Skin of body (tissue), 2 donors: ENCODE data around the gene TMIGD1. TPM values are rescaled to one million over a fixed set of nuclear protein-coding genes. Genes with fewer than 3 reads are reported as not detected.

Experiments used
- DNase-seq: peaks from one replicate; lab custom pipeline; 2025; lab: John Stamatoyannopoulos, UW
- total RNA-seq: library from RNA; depleted of rRNA; stranded (reverse); fragments of >200 nt; gene quantifications from one replicate; pipeline ENCODE4 v1.2.3, GENCODE V29; 2014

Gene TMIGD1
- total RNA-seq, 1 donor from 2014 or later: not detected

DNA sequence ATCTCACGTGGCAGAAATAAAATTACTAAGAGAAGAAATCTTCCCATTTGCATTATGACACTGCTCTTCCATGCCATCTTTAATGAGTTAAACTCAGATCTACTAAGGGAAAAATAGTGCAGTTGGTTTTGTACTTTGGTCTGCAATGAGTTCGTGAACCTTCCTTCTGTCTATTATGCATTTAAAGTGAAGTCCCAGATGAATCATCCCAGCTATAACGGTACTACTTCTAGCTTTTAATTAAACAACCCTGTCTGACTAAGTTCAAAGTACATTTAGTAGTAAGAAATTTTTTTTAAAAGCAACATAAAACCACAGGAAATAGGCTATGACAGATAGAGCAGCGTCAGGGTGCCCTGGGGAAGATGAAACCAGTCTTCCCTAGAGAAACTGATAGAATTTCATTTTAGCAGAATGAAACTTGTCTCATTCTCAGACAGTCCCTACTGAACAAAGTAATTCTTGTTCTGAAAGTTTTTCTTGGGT is 1.8 kb downstream of the TMIGD1 start:
- no peak for DNase-seq

DNA sequence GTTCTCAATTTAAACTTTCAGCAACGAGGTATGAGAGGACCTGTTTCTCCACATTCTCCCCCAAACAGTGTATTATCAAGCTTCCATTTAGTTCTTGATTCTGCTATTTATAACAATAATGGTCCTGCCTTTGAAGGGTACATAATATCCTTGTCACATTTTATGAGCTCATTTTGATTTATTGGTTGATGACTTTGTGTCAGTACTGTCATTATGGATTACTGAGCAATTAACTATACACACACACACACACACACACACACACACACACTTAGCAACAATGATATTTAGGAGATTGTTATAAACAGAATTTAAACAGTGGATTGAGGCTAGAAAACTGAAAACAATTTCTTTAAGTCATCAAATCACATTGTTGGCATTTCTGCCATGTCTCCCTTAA is 7.0 kb downstream of the TMIGD1 start:
- DNase-seq: no peak

GRCh38 chr17:30324723-30325122 is 9.1 kb downstream of the TMIGD1 start:
- no peak for DNase-seq

DNA sequence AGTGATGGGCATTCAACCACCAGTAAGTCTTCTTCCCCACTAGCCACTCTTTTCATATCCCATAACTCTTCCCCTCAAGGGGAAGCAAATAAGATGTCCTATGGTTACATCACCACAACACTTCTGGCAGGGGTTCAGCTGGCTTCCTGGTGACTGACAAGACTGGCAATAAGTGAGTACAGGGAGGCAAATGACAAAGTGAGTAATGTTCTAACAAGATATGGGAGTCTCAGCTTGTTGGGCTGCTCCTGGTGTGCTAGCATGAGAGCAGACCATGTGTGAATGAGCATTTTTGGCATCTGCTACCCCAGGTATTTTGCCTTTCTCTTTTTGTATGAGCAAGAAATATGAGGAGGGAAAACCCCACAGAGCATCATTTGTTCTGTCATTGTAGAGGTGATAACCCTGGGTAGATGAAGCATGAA is 9.9 kb downstream of the TMIGD1 start:
- no peak for DNase-seq

DNA sequence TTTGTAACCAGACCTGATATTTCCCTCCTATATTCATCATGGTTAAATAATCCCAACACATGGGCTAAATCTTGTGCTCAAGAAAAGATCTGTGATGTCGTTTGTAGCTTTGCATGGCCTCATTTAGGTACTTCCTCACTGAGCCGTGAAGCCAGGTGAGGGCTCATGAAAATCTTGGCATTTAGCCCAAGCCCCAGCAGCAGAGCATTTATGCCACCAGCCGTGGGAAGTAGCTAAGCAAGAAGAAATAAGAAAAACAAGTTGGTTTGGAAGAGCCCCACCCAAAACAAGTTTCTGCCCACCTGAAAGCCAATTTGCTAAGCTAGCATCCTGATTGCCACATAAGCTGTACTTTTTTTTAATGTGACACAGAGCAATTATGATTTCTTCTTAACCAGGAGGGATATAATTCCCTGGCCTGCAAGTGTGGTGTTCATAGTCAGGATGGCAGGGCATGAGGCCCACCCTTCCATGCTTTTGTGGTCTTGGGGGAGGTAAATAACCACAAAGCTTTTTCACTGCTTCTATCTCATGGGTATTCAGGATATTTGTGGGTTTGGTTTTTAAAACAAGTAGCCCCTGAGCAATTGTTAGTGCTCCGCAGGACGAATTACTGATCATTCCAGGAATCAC is 10.5 kb downstream of the TMIGD1 start:
- no peak for DNase-seq

GRCh38 chr17:30321314-30321713 is 12.5 kb downstream of the TMIGD1 start:
- DNase-seq: no peak

DNA sequence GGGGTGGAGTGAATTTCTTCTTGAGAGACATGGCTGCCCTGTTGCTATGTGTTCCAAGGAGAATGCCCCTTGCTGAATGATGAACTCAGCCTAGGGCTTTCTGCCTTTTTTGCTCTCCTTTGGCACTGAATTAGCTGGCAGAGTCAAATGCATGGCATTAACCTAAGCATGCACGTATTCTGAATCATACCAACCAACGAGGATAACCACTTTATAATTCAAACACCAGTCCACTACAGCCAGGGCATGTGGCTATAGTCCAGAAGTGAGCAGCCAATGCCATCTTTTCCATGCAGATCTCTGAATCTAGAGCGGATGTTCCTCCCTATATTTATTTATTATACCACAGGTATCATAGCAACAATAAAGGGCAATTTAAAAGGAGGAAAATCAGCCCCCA is 15.7 kb downstream of the TMIGD1 start:
- no peak for DNase-seq

- no peak for DNase-seq
Measured at GRCh38 chr17:30316736-30317135, 17.1 kb downstream of the TMIGD1 start.

DNA sequence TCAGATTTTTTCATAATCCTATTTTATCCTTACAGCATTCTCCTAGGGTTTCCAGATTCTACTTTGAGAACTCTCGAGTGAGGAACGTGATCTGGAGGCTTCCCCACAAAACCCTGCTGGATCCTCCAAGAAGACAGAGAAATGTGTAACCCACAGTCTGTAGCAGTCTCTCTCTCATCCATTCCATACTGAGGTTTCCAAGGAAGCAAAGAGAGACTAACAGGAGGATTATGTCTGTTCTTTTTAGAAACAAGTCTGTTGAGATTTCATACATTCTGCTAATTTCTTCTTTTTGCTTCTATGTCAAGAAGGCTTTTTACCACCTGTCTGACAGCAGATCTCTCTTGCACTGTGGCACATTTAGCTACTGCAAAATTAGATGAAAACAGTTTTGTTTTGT is 18.8 kb downstream of the TMIGD1 start:
- DNase-seq: no peak

- DNase-seq: no peak
Measured at GRCh38 chr17:30314474-30314873, 19.4 kb downstream of the TMIGD1 start.

DNA sequence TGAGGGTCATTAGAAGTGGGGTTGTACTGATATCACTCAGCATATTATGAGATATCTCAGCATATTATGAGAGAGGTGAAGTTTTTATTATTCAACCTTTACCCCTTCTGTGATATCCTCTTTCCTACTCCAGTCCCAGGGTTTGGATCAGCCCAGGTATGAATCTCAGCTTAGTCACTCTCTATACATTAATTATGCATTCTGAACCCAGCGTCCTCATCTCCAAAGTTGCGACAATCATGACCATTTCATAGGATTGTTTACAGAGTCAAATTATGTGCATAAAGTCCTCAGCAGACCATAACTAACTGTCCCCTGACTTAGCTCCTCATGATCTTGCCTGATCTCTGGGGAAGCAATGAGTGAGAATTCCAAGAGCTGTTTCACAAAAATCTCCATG is 21.6 kb downstream of the TMIGD1 start:
- DNase-seq: no peak

DNA sequence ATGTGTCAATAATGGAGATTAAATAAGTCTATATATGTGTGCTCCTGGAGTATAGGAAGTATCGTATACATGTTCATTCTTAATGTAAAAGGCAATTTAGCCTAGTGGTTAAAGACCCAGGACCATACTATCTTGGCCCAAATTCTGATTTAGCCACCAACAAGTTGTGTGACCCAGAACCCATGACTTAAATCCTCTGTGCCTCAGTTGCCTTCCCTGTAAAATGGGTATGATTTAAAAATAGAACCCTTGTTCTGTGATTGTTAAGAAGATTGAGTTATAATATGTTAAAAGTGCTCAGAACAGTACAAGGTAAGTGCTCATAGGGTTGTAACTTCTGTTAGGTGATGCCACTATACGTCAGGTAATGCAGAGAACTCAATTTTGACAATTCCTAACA is 23.3 kb downstream of the TMIGD1 start:
- no peak for DNase-seq

DNA sequence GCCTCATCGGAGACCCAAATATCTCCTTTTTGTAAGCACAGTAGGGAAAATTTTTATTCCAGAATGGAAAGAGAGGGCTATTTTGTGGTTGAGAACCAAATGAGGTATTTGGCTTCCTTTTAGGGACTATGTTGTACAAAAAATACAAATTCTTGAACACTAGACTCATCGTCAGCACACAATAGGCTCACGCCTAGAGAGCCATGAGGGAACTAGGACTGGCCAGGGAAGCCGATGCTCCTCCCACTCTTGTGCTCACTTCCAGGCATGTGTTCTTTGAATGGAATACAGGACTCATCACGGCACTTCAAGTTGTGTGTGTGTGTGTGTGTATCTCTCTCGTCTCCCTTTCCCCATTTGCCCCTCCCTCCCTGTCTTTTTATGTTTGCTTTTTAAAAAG is 24.3 kb downstream of the TMIGD1 start:
- no peak for DNase-seq

DNA sequence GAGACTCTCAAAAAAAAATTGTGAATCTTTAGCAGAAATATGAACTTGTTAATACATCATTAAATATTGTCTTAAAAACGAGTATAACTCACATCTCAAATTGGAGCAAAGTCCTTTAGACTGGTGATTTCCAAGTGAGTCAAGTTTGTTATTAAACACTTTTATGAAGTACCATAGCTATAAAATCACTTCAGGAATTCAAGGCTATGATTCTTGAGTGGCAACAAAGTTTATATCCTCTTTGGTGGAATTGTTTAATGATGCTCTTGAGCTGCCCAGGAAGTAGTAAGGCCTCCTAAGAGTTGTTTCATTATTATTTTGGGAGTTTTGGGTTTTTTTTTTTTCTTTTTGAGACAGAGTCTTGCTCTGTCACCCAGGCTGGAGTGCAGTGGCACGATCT is 25.5 kb downstream of the TMIGD1 start:
- DNase-seq: no peak

- DNase-seq: no peak
Measured at GRCh38 chr17:30304778-30305177, 29.1 kb downstream of the TMIGD1 start.

DNA sequence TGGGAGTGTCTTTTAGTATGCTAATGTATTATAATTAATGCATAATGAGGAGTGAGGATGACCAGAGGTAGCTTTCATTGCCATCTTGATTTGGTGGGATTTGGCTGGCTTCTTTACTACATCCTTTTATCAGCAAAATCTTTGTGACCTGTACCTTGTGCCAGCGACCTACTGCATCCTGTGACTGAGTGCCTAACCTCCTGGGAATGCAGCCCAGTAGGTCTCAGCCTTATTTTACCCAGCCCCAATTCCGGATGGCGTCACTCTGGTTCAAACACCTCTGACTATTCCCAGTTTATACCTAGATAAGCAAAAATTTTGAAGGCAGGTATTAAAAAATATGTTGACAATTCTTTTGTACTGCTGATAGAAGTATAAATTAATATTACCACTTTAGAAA is 31.6 kb downstream of the TMIGD1 start:
- DNase-seq: no peak

DNA sequence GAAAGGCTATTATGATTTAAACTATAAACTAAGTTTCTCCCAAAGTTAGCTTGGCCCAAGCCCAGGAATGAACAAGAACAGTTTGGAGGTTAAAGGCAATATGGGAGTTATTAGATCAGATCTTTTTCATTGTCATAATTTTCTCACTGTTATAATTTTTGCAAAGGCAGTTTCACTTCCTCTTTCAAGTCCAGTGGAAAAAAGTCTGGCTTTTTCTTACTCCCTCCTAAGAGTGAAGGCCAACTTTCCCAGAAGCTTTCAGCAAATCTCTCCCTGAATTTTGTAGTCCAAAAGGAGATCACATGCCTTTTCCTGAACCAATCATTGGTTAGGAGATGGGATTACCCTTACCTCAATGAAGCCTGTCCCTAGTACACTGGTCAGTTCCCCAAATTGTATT is 33.0 kb downstream of the TMIGD1 start:
- DNase-seq: no peak

GRCh38 chr17:30299000-30299399 is 34.9 kb downstream of the TMIGD1 start:
- DNase-seq: no peak

DNA sequence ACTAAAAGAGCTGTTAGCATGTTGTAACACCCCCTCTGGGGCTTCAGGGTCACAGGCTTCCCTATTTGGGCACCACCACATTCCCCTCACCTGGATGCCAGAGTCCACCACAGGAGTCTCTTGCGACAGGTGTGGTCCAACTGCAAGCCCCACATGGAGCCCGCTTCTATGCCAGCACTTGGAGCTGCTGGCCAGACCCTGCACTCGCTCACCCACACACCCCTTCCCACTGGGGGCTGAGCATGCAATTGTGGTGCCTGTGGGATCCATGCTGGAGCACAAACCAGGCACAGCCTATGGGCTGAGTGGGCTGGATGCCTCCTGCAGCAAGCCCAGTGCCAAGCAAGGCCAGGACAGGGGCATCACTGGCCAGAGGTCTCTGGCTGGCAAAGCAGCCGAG is 36.1 kb downstream of the TMIGD1 start:
- no peak for DNase-seq

DNA sequence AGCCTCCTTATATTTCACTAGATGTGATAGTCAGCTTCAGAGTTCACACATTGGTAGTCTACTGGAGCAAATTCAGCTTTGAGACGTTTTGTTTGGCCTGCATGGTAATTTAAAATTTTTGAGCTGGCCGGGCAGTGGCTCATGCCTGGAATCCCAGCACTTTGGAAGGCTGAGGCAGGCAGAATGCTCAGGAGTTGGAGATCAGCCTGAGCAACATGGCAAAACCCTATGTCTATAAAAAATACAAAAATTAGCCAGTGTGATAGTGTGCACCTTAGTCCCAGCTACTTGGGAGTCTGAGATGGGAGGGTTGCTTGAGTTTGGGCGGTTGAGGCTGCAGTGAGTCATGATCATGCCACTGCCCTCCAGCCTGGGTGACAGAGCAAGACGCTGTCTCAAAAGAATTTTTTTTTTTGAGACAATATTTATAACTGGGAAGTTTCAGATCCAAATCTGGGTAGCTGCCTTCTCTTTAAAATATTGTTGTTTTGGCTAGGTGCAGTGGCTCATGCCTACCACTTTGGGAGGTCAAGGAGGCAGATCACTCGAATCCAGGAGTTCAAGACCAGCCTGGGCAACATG is 37.3 kb downstream of the TMIGD1 start:
- no peak for DNase-seq

GRCh38 chr17:30292286-30292858 is 41.5 kb downstream of the TMIGD1 start:
- peak; percentile 50 for DNase-seq

- DNase-seq: peak; percentile 53
Measured at GRCh38 chr17:30291543-30292285, 42.1 kb downstream of the TMIGD1 start, which contains the start of gene BLMH. Gene BLMH (minus strand): TSS chr17:30291944. CDS start chr17:30291819, 125 bp downstream.
